OCI-LY1 (cell line): ENCODE measurements around the gene REG3A.

Source experiments
- H2AFZ ChIP-seq: fragments of 200-600 bp; sonication (generic), shearing (Covaris generic); 2 replicates; pipeline ENCODE4 v1.6.0; 2014; ENCODE audit warnings: antibody characterized with exemption, mild to moderate bottlenecking, low read length
- H3F3A ChIP-seq: fragments of 200-600 bp; sonication (generic), shearing (Covaris generic); 2 replicates; pipeline ENCODE4 v1.6.0; 2014; ENCODE audit warnings: mild to moderate bottlenecking, antibody characterized with exemption, low read length, moderate library complexity; ENCODE audit not compliant: insufficient read depth
- H3K27ac ChIP-seq: fragments of 200-600 bp; sonication (generic); 2 replicates; pipeline ENCODE4 v1.5.1; 2014; ENCODE audit warnings: low read length, mixed run types, mild to moderate bottlenecking, low read depth; ENCODE audit not compliant: poor library complexity, severe bottlenecking
- H3K27me3 ChIP-seq: fragments of 200-600 bp; sonication (generic); 2 replicates; pipeline ENCODE4 v1.6.0; 2014; ENCODE audit warnings: antibody characterized with exemption, mild to moderate bottlenecking, low read length, moderate library complexity; ENCODE audit not compliant: insufficient read depth
- H3K36me3 ChIP-seq: fragments of 200-600 bp; sonication (generic); 2 replicates; pipeline ENCODE4 v1.6.1; 2014; ENCODE audit warnings: mild to moderate bottlenecking, antibody characterized with exemption, low read length, moderate library complexity, mixed read lengths; ENCODE audit not compliant: insufficient read depth
- H3K4me1 ChIP-seq: fragments of 200-600 bp; sonication (generic); 2 replicates; pipeline ENCODE4 v1.5.1; 2014; ENCODE audit warnings: mild to moderate bottlenecking, low read length, moderate library complexity; ENCODE audit not compliant: insufficient read depth, severe bottlenecking
- H3K4me2 ChIP-seq: fragments of 200-600 bp; sonication (generic), shearing (Covaris generic); 2 replicates; pipeline ENCODE4 v1.6.1; 2014; ENCODE audit warnings: low read length
- H3K4me3 ChIP-seq: fragments of 200-600 bp; sonication (generic); 2 replicates; pipeline ENCODE4 v1.5.1; 2014; ENCODE audit warnings: low read length, low read depth, mild to moderate bottlenecking, mixed read lengths; ENCODE audit not compliant: poor library complexity, severe bottlenecking
- H3K79me2 ChIP-seq: fragments of 200-600 bp; shearing (Covaris generic); 2 replicates; pipeline ENCODE4 v1.6.1; 2016; ENCODE audit warnings: mixed run types, low read length, mixed read lengths; ENCODE audit not compliant: insufficient read depth
- H3K9ac ChIP-seq: fragments of 200-600 bp; sonication (generic), shearing (Covaris generic); 2 replicates; pipeline ENCODE4 v1.6.1; 2014; ENCODE audit warnings: mild to moderate bottlenecking, low read length, mixed read lengths
- H3K9me2 ChIP-seq: fragments of 200-600 bp; sonication (generic), shearing (Covaris generic); 2 replicates; pipeline ENCODE4 v1.6.1; 2014; ENCODE audit warnings: low read depth, mild to moderate bottlenecking, low read length, mixed read lengths
- H3K9me3 ChIP-seq: fragments of 200-600 bp; shearing (Covaris generic); 2 replicates; pipeline ENCODE4 v1.6.1; 2014; ENCODE audit warnings: low read length, mixed read lengths
- H4K20me1 ChIP-seq: fragments of 200-600 bp; sonication (generic), shearing (Covaris generic); 2 replicates; pipeline ENCODE4 v1.6.0; 2016; ENCODE audit warnings: mild to moderate bottlenecking, low read length; ENCODE audit not compliant: insufficient read depth
- CTCF ChIP-seq: fragments of 200-600 bp; sonication (generic), shearing (Covaris generic); IDR thresholded peaks from 2 replicates; pipeline ENCODE4 v1.5.1; 2017; ENCODE audit warnings: mild to moderate bottlenecking, antibody characterized with exemption, low read length, moderate library complexity, mixed read lengths
- EZH2 ChIP-seq: fragments of 200-600 bp; sonication (generic), shearing (Covaris generic); IDR thresholded peaks from 2 replicates; pipeline ENCODE4 v1.8.0; 2017; ENCODE audit warnings: borderline replicate concordance, mixed run types, mild to moderate bottlenecking, antibody characterized with exemption, low read length, moderate library complexity, mixed read lengths

The REG3A gene

GRCh38 chr2:79129260-79129659, 30.3 kb downstream of the REG3A start:
- H3K4me3 ChIP-seq = no peak overlapping the region
- H3K9me3 ChIP-seq = no peaks in the 10 kb centered on the region
- H2AFZ ChIP-seq = no peak overlapping the region
- H3F3A ChIP-seq = no peaks in the 10 kb centered on the region
- no peaks in the 10 kb centered on the region for H3K27me3 ChIP-seq
- no peaks in the 10 kb centered on the region for H3K79me2 ChIP-seq
- H3K4me2 ChIP-seq = no peak overlapping the region
- H3K9ac ChIP-seq = no peak overlapping the region
- H3K9me2 ChIP-seq = no peaks in the 10 kb centered on the region
- H3K4me1 ChIP-seq = no peaks in the 10 kb centered on the region
- TF ChIP-seq CTCF (no peak), EZH2 (no peak)
- H4K20me1 ChIP-seq = no peaks in the 10 kb centered on the region
- no peak overlapping the region for H3K27ac ChIP-seq
- no peaks in the 10 kb centered on the region for H3K36me3 ChIP-seq

- Histone ChIP-seq H3K4me2 (no peak overlapping the region), H3K9me3 (no peaks in the 10 kb centered on the region), H3K36me3 (no peaks in the 10 kb centered on the region), H3K9me2 (no peaks in the 10 kb centered on the region), H4K20me1 (no peaks in the 10 kb centered on the region), H3K4me1 (no peaks in the 10 kb centered on the region), H2AFZ (no peak overlapping the region), H3F3A (no peaks in the 10 kb centered on the region), H3K4me3 (no peak overlapping the region), H3K9ac (no peak overlapping the region), H3K27me3 (no peaks in the 10 kb centered on the region), H3K27ac (no peak overlapping the region), H3K79me2 (no peaks in the 10 kb centered on the region)
- TF ChIP-seq EZH2 = no peak
- TF ChIP-seq CTCF = no peak
Measured at GRCh38 chr2:79128406-79128805, 31.1 kb downstream of the REG3A start.

GRCh38 chr2:79125721-79125985, 33.9 kb downstream of the REG3A start:
- no peaks in the 10 kb centered on the region for H3K4me1 ChIP-seq
- no peaks in the 10 kb centered on the region for H3K9me3 ChIP-seq
- no peaks in the 10 kb centered on the region for H3K27me3 ChIP-seq
- H3K4me3 ChIP-seq = no peak overlapping the region
- H3K9me2 ChIP-seq = no peaks in the 10 kb centered on the region
- H3K36me3 ChIP-seq = no peaks in the 10 kb centered on the region
- H3F3A ChIP-seq = no peaks in the 10 kb centered on the region
- no peak overlapping the region for H3K27ac ChIP-seq
- no peaks in the 10 kb centered on the region for H3K79me2 ChIP-seq
- no peak overlapping the region for H3K4me2 ChIP-seq
- no peak overlapping the region for H3K9ac ChIP-seq
- TF ChIP-seq EZH2 = no peak
- no peak for TF ChIP-seq CTCF
- H4K20me1 ChIP-seq = no peaks in the 10 kb centered on the region
- no peak overlapping the region for H2AFZ ChIP-seq
